A549 (cell line): Measurements from ENCODE around the gene ASCL5.

Source experiments
- JUN ChIP-seq, 2 experiments: fragments of >200 bp; sonication (Bioruptor Twin); formaldehyde crosslinking; IDR thresholded peaks; 2 replicates in 1 of 2; 3 replicates in 1 of 2; pipeline ENCODE4 v1.6.1; 2016 to 2017
- POLR2A ChIP-seq: IDR thresholded peaks from 2 replicates; pipeline ENCODE4 v1.6.1; 2012; ENCODE audit warnings: mild to moderate bottlenecking, low read length
- TFCP2L1 ChIP-seq: fragments of 250-450 bp; sonication (Bioruptor Pico); IDR thresholded peaks from 2 replicates; pipeline ENCODE4 v1.5.0; 2021; ENCODE audit warnings: mild to moderate bottlenecking
- TP53 ChIP-seq: fragments of 250-450 bp; sonication (Bioruptor Pico); IDR thresholded peaks from 2 replicates; pipeline ENCODE4 v1.5.0; 2021; ENCODE audit warnings: mild to moderate bottlenecking, moderate library complexity
- TF ChIP-seq, protein P1 (sequence below): fragments of >200 bp; sonication (Bioruptor Twin); formaldehyde crosslinking; IDR thresholded peaks from 3 replicates; pipeline ENCODE4 v1.5.1; 2016
- TF ChIP-seq, protein P2 (sequence below): fragments of 450-650 bp; IDR thresholded peaks from 2 replicates; pipeline ENCODE4 v1.6.1; 2014; ENCODE audit warnings: antibody characterized with exemption

DNA sequence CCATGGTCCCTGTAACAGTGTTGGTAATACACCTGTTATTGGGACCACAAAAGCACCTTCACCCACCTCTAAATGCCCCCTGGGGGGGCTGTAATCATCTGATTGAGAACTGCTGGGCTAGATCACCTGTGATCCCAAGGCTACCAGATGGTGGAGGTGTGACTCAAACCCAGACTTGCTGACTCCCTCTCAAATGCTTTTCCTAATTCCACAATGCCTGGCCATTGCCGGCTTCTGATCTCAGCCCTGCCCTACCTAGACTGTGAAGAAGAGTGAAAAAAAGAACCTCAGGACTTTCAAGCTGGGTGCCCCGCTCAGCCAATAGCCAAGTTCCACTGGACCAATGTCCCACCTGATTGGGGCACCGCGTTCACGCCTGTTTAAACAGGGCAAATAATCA, 17.7 kb upstream of the ASCL5 start:
- no peak for TF ChIP-seq JUN (IDR thresholded peaks at IDR 0.05)
- TF ChIP-seq TP53 (CRISPR knock-in tag): no peak
- TF ChIP-seq, protein P1, sequence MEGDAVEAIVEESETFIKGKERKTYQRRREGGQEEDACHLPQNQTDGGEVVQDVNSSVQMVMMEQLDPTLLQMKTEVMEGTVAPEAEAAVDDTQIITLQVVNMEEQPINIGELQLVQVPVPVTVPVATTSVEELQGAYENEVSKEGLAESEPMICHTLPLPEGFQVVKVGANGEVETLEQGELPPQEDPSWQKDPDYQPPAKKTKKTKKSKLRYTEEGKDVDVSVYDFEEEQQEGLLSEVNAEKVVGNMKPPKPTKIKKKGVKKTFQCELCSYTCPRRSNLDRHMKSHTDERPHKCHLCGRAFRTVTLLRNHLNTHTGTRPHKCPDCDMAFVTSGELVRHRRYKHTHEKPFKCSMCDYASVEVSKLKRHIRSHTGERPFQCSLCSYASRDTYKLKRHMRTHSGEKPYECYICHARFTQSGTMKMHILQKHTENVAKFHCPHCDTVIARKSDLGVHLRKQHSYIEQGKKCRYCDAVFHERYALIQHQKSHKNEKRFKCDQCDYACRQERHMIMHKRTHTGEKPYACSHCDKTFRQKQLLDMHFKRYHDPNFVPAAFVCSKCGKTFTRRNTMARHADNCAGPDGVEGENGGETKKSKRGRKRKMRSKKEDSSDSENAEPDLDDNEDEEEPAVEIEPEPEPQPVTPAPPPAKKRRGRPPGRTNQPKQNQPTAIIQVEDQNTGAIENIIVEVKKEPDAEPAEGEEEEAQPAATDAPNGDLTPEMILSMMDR: no peak
- no peak for TF ChIP-seq POLR2A
- TF ChIP-seq, protein P2, sequence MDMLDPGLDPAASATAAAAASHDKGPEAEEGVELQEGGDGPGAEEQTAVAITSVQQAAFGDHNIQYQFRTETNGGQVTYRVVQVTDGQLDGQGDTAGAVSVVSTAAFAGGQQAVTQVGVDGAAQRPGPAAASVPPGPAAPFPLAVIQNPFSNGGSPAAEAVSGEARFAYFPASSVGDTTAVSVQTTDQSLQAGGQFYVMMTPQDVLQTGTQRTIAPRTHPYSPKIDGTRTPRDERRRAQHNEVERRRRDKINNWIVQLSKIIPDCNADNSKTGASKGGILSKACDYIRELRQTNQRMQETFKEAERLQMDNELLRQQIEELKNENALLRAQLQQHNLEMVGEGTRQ: no peak
- TF ChIP-seq TFCP2L1 (CRISPR knock-in tag): no peak
